Heart left ventricle (tissue), 13 donors: ENCODE results near the gene ADAMTSL5.

ENCODE experiments used
- POLR2A ChIP-seq, 2 donors: fragments of 450-650 bp; IDR thresholded peaks; one replicate each; pipeline ENCODE4 v1.6.1; 2017; ENCODE audit warnings: antibody characterized with exemption in 2 of 2, mild to moderate bottlenecking in 2 of 2, moderate library complexity in 2 of 2
- TF ChIP-seq, protein P1 (sequence below), 12 donors: fragments of 200-600 bp; sonication (generic) in 4 of 12; IDR thresholded peaks; one replicate each; pipeline versions ENCODE4 v1.5.0 to v1.8.0; 2018 to 2022; ENCODE audit warnings: antibody characterized with exemption in 12 of 12, mild to moderate bottlenecking in 5 of 12
- donor health status: ischemic (EF 13 %, LVEDD 7.1; RV severe dilation, severe dysfunction).
- donor health status: DM: no; HTN: yes; CAD: no.
- donor health status: DM: no; HTN: no; CAD: no.
- donor health status: ischemic (EF 25% LVEDD 6.9; RV normal size, moderate dysfunction).
- donor health status: ischemic (EF 25% LVEDD 5.7; RV mildly dilated, moderate dysfunction).
- donor health status: ischemic (EF 35%, LVEDD 5.7; RV mildly dilated, moderate dysfunction).
- donor health status: nonischemic (EF 11% LVEDD 7.7; RV severe dilation, severe dysfunction).
- donor health status: DM: yes; HTN: yes; CAD: no.
- donor health status: PGD.
- donor health status: ischemic (EF 29% LVEDD 5.4; RV normal size, mild dysfunction).
- donor health status: nonischemic (EF 23%, LVEDD 6.1; RV moderate dilation, normal function).

GRCh38 chr19:1487576-1488281 is 25.1 kb downstream of the ADAMTSL5 start:
- TF ChIP-seq, protein P1, sequence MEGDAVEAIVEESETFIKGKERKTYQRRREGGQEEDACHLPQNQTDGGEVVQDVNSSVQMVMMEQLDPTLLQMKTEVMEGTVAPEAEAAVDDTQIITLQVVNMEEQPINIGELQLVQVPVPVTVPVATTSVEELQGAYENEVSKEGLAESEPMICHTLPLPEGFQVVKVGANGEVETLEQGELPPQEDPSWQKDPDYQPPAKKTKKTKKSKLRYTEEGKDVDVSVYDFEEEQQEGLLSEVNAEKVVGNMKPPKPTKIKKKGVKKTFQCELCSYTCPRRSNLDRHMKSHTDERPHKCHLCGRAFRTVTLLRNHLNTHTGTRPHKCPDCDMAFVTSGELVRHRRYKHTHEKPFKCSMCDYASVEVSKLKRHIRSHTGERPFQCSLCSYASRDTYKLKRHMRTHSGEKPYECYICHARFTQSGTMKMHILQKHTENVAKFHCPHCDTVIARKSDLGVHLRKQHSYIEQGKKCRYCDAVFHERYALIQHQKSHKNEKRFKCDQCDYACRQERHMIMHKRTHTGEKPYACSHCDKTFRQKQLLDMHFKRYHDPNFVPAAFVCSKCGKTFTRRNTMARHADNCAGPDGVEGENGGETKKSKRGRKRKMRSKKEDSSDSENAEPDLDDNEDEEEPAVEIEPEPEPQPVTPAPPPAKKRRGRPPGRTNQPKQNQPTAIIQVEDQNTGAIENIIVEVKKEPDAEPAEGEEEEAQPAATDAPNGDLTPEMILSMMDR (IDR thresholded peaks at IDR 0.05): no peak
- no peak for TF ChIP-seq POLR2A (IDR thresholded peaks at IDR 0.05)
